Cerebellar nuclear complex (tissue), 1 donor: Measurements from ENCODE around the gene LHX5.

Experiments
- DNase-seq, 2 experiments: peaks; one replicate each; lab custom pipeline; 2025; lab: John Stamatoyannopoulos, UW

LHX5 gene

GRCh38 chr12:113477842-113478215, 6.2 kb upstream of the LHX5 start:
- no peak for DNase-seq

DNA sequence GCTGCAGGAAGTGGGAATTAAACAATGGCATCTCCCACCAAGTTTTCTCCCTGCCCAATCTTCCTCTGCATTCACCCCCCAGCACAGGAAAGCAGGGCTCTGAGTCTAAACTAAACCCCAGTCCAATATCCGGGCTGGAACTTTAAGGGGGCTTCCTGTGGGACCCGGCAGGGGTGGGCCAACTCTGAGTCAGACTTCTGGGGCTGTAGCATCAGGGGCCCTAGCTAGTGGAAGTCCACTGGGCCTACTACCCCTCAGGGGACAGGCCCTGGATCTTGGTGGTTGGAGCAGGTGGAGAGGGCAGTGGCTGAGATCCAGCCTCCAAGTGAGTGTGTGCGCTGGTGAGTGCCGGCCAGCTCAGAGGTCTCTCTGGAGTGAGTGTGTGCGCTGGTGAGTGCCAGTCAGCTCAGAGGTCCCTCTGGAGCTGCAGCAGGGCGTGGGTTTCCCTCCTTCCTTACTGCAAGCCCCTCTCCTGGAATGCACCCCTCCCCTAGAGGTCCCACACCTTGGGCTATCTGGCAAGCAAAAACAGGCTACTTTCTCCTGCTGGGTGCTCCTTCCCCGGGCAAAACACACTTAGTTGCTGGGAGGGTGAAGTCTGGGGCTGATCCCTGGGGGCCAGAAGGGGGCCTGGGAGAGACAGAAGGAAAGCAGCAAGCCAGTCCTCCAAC, 5.6 kb upstream of the LHX5 start:
- DNase-seq: no peak

GRCh38 chr12:113476176-113476986, 4.7 kb upstream of the LHX5 start:
- no peak for DNase-seq

GRCh38 chr12:113475451-113476175, 3.9 kb upstream of the LHX5 start:
- DNase-seq: no peak

GRCh38 chr12:113474635-113475436, 3.2 kb upstream of the LHX5 start:
- no peak for DNase-seq

DNA sequence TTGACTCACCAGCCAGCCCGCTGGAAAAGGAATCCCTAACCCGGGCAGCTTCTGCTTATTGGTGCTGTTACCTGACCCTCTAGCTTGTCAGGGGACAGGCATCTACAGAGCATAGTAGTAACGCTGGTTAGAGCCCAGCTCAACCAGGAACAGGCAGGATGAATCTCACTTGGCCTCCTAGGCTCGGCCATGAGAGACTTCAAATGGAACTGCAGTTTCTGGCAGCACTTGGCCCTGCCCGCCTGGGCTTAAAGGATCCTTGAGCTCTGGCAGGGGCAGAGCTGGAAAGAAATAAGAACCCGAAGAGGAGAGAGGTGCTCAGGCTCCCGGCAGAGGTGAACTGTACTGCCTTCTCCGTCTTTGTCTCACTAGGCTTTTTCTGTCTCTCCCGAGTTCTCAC, 2.3 kb upstream of the LHX5 start:
- DNase-seq: no peak

GRCh38 chr12:113473400-113473799, 1.7 kb upstream of the LHX5 start:
- no peak for DNase-seq

DNA sequence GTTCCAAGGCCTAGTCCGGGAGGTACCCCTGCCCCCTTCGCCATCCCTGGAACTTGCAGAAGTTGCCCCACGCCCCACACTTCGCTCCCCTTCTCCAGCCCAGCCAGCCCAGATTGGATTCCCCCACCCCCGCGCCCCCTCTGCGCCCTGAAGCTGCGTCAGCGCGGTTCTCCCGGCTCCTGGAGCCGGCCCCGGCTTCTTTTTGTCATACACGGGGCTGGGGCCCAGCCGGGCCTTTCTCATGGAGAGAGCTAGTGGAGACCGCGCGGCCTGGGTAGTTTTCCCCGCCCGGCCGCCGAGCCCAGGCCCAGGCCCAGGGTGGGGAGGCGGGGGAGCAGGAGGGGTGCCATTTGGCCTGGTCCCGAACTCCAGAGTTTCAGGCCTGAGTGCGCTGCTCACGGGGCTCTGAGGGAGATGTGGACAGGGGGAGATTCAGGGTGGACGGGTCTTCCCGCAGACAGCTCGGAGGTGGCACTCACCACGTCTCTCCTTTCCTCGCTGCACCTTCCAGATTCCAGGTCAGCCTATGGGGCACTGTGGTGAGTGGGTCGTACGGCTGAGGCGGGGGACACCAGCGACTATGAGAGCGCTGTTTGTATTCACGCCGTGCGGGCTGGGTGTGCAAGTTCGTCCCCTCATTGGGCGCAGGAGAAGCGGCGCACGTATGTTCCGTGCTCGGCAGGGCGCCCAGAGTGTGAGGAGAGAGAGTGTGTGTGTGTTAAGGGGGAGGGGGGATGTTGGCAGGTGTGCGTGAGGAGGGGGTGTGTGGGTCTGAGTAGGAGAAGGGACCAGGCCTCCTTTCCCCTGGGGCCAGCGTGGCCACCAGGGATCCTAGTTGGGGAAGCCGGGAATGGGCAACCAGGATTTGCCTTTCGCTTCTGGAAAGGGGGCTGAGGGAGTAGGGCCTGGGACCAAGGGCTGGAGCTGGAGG, 785 bp upstream of the LHX5 start:
- DNase-seq: no peak

DNA sequence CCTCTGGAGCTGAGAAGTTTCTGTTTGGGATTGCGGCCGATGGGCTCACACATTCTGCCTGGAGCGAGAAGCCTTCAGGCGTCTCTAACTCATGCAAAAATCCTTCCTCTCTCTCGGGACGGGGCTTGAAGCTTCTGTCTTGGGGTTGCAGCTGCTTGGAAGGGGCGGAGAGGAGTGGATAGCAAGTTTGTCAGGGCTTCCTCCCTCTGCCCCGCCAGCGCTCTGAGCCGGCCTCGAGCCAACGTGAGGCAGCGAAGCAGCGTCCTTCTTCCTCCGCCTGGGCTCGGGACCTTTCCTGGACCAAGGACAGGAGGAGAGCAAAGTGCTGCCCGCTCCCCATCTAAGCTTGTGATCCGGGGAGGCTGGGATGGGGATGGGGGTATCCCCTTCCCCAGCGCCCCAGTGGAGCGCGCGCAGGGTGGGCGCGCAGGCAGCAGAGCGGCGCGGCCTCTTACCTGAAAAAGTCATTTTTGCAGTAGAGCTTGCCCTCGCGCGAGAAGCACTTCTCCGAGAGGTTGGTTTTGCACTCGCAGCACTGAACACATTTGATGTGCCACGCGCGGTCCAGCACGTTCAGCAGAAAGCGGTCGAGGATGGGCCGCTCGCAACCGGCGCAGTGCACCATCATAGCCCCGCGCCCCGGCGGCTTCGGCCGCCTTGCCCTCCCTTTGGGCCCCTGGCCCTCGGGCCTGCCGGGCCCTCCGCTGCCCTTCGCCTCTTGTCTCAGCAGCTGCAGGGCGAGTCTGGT, 626 bp downstream of the LHX5 start:
- DNase-seq: no peak

DNA sequence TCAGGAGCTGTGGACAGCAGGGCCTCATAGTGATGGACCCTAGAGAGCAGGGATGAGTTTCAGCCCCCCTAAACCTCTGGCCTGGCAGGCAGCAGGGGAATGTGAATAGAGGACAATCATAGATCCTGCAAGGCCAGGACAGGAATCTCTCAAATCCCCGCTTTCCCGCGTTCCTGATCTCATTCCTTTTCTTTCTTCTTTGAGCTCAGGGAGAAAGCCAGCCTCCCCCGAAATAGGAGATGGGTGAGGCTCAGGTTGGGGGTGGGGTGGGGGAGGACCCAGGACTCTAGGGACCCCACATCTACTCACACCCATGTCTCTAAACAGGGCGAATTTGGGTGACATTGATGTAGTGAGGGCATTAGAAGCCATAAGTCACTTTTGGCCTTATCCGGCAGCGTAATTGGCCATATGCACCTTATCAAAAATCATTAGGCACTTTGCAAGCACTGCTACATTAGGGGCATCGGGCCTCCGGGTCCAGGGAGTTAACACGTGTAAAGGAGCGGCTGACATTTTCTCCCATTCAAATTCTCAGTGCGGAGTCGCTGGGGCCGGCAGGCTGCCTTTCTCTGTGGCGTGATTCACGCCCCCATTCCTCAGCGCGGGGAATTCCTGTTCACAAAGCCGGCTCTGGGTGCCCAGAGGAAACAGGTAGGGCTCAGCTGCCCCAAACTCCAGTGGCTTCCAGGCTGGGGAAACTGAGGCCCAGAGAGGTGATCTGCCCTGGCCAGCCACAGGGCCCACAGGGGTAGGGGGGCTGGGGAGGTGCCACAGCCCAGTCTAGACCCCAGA, 1.5 kb downstream of the LHX5 start:
- no peak for DNase-seq

DNA sequence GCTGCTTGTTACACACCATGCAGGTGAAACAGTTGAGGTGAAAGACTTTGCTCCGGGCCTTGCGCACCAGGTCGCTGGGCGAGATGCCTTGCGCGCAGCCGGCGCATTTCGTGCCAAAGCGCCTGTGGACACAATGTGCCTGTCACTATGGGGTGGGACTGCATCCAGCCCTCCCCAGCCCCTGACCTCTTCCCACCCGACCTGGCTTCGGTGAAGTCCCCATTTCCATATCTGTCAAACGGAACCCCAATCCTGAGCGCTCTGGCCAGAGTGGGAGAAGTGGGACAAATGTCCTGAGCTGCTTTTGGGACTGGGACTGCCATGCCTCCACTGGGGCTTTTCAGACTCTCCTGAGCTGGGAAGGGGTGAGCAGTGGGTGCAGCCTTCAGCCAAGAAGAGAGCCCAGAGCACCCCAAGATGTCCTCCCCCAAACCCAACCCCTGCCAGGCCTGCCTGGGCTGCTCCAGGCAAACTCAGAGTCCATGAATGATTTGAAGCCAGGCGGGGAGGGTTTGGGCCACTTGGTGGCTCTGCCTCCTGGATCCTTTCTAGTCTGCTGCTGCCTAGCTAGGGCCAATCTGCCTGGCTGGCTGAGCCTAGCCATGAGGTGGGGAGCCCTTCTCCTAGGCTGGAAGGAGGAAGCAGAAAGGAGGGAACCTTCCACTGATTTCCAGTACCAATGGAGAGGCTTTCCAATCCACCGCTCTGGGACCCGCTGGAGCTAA, 2.3 kb downstream of the LHX5 start:
- no peak for DNase-seq

DNA sequence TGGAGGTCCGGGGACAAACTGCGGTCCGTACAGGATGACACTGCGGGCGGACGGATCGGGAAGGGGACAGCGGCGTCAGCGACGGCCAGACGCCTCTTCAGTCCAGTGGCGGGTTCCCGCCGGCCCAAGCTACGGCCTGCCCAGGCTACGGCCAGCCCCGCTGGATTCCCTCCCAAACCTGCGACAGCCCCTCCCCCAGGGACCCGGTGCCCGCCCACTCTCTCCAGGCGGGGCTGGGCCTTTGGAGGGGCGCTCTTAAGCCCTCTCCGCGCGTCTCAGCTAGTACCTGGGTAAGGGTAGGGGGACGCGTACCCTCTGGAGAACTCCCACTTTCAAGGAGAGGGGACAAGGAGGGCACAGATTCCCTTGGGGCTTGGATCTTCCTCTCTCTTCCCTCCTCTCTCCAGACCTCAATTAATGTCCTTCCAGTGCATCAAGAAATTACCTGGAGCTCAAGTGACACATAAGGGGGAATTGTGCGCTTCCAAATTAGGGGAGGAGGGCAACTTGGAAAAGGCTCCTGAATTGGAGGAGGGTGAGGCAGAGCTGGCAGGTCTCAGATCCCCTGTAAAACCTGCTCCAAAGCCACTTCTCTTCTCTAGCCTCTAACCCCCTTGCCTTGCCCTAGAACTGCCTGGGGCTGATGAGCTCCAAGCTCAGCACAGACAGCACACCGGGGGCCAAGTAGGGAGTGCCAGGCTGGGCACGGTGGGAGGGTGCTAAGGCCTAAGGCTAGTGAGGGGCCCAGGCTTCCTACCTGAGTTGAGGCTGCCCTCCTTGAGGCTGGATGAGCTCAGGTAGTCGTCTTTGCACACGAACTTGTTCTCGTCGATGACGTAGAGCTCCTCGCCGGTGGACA, 3.1 kb downstream of the LHX5 start:
- DNase-seq: no peak

DNA sequence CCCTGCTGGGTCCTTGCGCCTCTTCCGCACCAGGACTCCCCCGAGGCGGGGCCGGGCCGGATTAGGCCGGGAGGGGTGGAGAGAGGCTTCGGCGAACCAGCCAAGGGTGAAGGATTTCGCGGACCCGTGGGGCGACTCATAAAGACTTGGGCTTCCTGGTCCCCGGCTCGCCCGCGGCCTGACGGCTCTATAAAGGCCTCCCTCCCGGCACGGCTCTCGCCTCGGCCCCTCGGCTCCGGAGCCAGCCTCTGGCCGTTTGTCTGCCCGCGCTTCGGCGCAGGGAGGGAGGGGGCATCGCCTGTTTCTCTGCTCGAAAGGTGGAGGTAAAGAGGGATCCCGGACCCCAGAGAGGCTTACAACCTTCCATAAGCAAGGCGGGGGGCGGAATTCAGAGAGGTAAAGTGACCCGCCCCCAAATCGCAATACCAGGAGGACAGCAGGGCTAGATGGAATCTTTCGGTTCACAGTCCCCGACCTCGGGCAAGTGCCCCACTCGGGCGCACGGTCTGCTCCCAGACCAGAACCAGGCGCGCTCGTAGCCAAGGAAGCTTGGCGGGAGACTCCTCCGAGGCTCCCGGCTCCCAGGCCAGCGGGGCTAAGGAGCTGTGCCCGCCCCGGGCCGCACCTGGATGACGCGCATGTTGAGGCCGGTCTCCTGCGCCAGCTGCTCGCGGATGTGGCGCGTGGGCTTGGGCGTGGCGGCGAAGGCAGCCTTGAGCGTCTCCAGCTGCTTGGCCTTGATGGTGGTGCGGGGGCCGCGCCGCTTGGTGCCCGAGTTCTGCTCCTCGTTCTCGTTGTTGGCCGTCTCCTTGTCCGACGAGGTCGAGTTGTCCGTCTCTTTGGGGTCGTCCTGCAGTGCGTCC, 3.9 kb downstream of the LHX5 start:
- DNase-seq: no peak

- DNase-seq: no peak
These were observed 4.5 kb downstream of the LHX5 start for GRCh38 chr12:113467142-113467501.

DNA sequence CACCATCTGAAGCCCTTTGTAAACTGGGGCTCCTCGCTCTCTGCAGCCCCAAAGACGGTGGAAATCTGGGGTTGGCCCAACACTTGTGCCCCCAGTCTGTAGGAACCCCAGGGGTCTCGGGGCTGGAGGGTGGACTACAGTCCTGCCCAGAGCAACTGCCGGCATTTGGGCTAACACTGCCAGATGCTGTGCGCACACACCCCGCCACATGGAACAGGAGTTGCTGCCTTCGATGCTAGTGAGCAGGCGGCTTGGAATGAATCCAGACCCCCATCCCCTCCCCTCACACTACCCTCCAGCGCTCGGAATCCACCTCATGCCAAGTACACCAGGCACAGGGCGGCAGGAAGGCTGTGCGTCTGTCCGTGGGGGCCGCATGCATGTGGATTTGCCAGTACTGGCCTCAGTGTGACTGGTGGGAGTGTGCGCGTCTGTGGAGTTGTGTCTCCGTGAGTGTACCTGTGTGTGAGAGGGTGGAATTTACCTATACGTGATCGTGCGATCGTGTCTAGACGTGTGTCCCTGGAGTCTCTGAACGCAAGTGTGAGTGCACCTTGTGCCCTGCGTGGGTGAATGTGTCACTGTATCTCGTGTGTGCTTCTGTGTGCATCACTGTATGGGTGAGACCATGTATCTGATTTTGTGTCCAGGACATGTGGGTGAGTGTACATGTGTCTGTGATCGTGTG, 5.1 kb downstream of the LHX5 start:
- no peak for DNase-seq

- no peak for DNase-seq
These were observed 5.7 kb downstream of the LHX5 start for GRCh38 chr12:113465808-113466453.
